ENCODE measurements around the gene ROR2. TPM values are rescaled to one million over a fixed set of nuclear protein-coding genes. Genes with fewer than 3 reads are reported as not detected.

ROR2 gene
- total and polyA plus RNA-seq, 4 donors: 0.13 to 0.84 (median 0.52) TPM

DNA sequence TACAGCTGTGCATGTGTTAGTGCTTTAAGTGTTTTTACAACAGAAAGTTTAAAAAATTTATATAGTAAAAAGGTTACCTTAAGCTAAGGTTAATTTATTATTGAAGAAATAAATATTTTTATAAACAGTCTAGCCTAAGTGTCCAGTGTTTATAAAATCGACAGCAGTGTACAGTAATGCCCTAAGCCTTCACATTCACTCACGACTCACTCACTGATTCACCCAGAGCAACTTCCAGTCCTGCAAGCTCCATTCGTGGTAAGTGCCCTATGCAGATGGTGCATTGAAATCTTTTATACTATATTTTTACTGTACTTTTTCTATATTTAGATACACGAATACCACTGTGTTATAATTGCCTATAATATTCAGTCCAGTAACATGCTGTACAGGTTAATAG is 159.1 kb downstream of the ROR2 start:
- Histone ChIP-seq H3K27ac (ENCODE audit: low read depth in 1 of 2, low read length in 2 of 2) (no peak overlapping the region), H3K9me3 (ENCODE audit: control insufficient read depth in 4 of 4, low read length in 3 of 4) (no peaks in the 10 kb centered on the region), H3K4me1 (ENCODE audit: control insufficient read depth in 4 of 4, insufficient read depth in 4 of 4, low read length in 3 of 4) (no peaks in the 10 kb centered on the region), H3K27me3 (ENCODE audit: control insufficient read depth in 4 of 4, insufficient read depth in 4 of 4, low read length in 3 of 4) (no peaks in the 10 kb centered on the region), H3K36me3 (ENCODE audit: control insufficient read depth in 4 of 4, insufficient read depth in 3 of 4, low read depth in 1 of 4, low read length in 3 of 4) (no peaks in the 10 kb centered on the region), H3K9ac (ENCODE audit: low read depth in 1 of 2, low read length in 2 of 2) (no peak overlapping the region), H3K4me3 (ENCODE audit: low read depth in 1 of 3, low read length in 3 of 3) (no peak overlapping the region)
- DNase-seq (ENCODE audit: low spot score): no peak
- TF ChIP-seq NR2F2 (IDR thresholded peaks at IDR 0.05) (no peak), YY1 (IDR thresholded peaks at IDR 0.05) (no peak), FOXA2 (IDR thresholded peaks at IDR 0.05) (no peak), GABPA (IDR thresholded peaks at IDR 0.05 in 1 of 2, conservative IDR thresholded peaks at IDR 0.05 in 1 of 2) (no peak), EGR1 (IDR thresholded peaks at IDR 0.05; ENCODE audit: low read depth in 2 of 2) (no peak)
- TF ChIP-seq, protein P1, sequence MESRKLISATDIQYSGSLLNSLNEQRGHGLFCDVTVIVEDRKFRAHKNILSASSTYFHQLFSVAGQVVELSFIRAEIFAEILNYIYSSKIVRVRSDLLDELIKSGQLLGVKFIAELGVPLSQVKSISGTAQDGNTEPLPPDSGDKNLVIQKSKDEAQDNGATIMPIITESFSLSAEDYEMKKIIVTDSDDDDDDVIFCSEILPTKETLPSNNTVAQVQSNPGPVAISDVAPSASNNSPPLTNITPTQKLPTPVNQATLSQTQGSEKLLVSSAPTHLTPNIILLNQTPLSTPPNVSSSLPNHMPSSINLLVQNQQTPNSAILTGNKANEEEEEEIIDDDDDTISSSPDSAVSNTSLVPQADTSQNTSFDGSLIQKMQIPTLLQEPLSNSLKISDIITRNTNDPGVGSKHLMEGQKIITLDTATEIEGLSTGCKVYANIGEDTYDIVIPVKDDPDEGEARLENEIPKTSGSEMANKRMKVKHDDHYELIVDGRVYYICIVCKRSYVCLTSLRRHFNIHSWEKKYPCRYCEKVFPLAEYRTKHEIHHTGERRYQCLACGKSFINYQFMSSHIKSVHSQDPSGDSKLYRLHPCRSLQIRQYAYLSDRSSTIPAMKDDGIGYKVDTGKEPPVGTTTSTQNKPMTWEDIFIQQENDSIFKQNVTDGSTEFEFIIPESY (IDR thresholded peaks at IDR 0.05): no peak
- TF ChIP-seq, protein P2, sequence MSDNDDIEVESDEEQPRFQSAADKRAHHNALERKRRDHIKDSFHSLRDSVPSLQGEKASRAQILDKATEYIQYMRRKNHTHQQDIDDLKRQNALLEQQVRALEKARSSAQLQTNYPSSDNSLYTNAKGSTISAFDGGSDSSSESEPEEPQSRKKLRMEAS (IDR thresholded peaks at IDR 0.05): no peak
- TF ChIP-seq, protein P3, sequence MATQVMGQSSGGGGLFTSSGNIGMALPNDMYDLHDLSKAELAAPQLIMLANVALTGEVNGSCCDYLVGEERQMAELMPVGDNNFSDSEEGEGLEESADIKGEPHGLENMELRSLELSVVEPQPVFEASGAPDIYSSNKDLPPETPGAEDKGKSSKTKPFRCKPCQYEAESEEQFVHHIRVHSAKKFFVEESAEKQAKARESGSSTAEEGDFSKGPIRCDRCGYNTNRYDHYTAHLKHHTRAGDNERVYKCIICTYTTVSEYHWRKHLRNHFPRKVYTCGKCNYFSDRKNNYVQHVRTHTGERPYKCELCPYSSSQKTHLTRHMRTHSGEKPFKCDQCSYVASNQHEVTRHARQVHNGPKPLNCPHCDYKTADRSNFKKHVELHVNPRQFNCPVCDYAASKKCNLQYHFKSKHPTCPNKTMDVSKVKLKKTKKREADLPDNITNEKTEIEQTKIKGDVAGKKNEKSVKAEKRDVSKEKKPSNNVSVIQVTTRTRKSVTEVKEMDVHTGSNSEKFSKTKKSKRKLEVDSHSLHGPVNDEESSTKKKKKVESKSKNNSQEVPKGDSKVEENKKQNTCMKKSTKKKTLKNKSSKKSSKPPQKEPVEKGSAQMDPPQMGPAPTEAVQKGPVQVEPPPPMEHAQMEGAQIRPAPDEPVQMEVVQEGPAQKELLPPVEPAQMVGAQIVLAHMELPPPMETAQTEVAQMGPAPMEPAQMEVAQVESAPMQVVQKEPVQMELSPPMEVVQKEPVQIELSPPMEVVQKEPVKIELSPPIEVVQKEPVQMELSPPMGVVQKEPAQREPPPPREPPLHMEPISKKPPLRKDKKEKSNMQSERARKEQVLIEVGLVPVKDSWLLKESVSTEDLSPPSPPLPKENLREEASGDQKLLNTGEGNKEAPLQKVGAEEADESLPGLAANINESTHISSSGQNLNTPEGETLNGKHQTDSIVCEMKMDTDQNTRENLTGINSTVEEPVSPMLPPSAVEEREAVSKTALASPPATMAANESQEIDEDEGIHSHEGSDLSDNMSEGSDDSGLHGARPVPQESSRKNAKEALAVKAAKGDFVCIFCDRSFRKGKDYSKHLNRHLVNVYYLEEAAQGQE (IDR thresholded peaks at IDR 0.05): no peak
- 66% methylated on average over 4 of the region's 4 CpGs for WGBS

DNA sequence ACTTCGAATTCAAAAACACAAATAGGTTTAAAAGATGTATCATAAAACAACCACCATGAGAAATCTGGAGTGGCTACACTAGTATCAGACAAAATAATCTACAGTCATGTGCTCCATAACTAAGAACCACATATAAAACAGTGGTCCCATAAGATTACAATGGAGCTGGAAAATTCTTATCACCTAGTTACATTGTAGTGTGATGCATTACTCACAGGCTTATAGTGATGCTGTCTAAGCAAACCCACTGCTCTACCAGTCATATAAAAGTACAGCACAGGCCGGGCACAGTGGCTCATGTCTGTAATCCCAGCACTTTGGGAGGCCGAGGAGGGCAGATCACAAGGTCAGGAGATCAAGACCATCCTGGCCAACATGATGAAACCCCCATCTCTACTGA is 160.1 kb downstream of the ROR2 start:
- TF ChIP-seq SP1 (IDR thresholded peaks at IDR 0.05) (no peak), FOXA1 (IDR thresholded peaks at IDR 0.05) (no peak), YY1 (IDR thresholded peaks at IDR 0.05) (no peak), RXRA (IDR thresholded peaks at IDR 0.05) (no peak)
- H3K4me3 ChIP-seq (ENCODE audit: low read depth in 1 of 3, low read length in 3 of 3): no peak overlapping the region
- no peaks in the 10 kb centered on the region for H3K36me3 ChIP-seq (ENCODE audit: control insufficient read depth in 4 of 4, insufficient read depth in 3 of 4, low read depth in 1 of 4, low read length in 3 of 4)
- no peaks in the 10 kb centered on the region for H3K4me1 ChIP-seq (ENCODE audit: control insufficient read depth in 4 of 4, insufficient read depth in 4 of 4, low read length in 3 of 4)
- no peak for DNase-seq (ENCODE audit: low spot score)
- H3K27ac ChIP-seq (ENCODE audit: low read depth in 1 of 2, low read length in 2 of 2): no peak overlapping the region
- H3K27me3 ChIP-seq (ENCODE audit: control insufficient read depth in 4 of 4, insufficient read depth in 4 of 4, low read length in 3 of 4): peaks cover 0 to 3% (median 0%) of the 10 kb centered on the region in 4 donors
- H3K9me3 ChIP-seq (ENCODE audit: control insufficient read depth in 4 of 4, low read length in 3 of 4): no peaks in the 10 kb centered on the region
- no peak overlapping the region for H3K9ac ChIP-seq (ENCODE audit: low read depth in 1 of 2, low read length in 2 of 2)
- 79% methylated on average over 3 of the region's 3 CpGs for WGBS

DNA sequence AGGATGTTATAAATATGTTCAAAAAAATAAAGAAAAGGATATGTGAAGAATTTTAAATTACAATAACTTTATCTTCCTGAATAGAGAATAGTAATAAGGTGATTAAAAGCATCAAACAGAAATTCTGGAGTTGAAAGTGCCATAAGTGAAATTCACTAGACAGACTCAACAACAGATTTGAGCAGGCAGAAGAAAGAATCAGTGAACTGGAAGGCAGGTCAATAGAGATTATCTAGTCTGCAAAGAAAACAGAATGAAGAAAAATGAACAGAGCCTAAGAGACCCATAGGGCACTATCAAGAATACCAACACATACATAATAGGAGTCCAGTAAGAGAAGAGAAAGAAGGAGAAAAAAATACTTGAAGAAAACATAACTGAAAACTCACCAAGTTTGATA is 162.1 kb downstream of the ROR2 start:
- Histone ChIP-seq H3K27ac (ENCODE audit: low read depth in 1 of 2, low read length in 2 of 2) (no peak overlapping the region), H3K9me3 (ENCODE audit: control insufficient read depth in 4 of 4, low read length in 3 of 4) (peaks cover 0 to under 1% (median 0%) of the 10 kb centered on the region in 4 donors), H3K4me1 (ENCODE audit: control insufficient read depth in 4 of 4, insufficient read depth in 4 of 4, low read length in 3 of 4) (no peaks in the 10 kb centered on the region), H3K9ac (ENCODE audit: low read depth in 1 of 2, low read length in 2 of 2) (no peak overlapping the region), H3K4me3 (ENCODE audit: low read depth in 1 of 3, low read length in 3 of 3) (no peak overlapping the region), H3K36me3 (ENCODE audit: control insufficient read depth in 4 of 4, insufficient read depth in 3 of 4, low read depth in 1 of 4, low read length in 3 of 4) (no peaks in the 10 kb centered on the region), H3K27me3 (ENCODE audit: control insufficient read depth in 4 of 4, insufficient read depth in 4 of 4, low read length in 3 of 4) (peaks cover 0 to 4% (median 0%) of the 10 kb centered on the region in 4 donors)
- DNase-seq (ENCODE audit: low spot score): no peak
- TF ChIP-seq, protein P4, sequence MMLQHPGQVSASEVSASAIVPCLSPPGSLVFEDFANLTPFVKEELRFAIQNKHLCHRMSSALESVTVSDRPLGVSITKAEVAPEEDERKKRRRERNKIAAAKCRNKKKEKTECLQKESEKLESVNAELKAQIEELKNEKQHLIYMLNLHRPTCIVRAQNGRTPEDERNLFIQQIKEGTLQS (IDR thresholded peaks at IDR 0.05): no peak
- TF ChIP-seq, protein P2 (IDR thresholded peaks at IDR 0.05): no peak
- TF ChIP-seq EGR1 (IDR thresholded peaks at IDR 0.05; ENCODE audit: low read depth in 2 of 2): no peak
- no peak for TF ChIP-seq RAD21 (IDR thresholded peaks at IDR 0.05)
- TF ChIP-seq, protein P3 (IDR thresholded peaks at IDR 0.05): no peak
- no peak for TF ChIP-seq HNF4A (conservative IDR thresholded peaks at IDR 0.05)
- no peak for TF ChIP-seq JUND (IDR thresholded peaks at IDR 0.05)
- TF ChIP-seq, protein P5, sequence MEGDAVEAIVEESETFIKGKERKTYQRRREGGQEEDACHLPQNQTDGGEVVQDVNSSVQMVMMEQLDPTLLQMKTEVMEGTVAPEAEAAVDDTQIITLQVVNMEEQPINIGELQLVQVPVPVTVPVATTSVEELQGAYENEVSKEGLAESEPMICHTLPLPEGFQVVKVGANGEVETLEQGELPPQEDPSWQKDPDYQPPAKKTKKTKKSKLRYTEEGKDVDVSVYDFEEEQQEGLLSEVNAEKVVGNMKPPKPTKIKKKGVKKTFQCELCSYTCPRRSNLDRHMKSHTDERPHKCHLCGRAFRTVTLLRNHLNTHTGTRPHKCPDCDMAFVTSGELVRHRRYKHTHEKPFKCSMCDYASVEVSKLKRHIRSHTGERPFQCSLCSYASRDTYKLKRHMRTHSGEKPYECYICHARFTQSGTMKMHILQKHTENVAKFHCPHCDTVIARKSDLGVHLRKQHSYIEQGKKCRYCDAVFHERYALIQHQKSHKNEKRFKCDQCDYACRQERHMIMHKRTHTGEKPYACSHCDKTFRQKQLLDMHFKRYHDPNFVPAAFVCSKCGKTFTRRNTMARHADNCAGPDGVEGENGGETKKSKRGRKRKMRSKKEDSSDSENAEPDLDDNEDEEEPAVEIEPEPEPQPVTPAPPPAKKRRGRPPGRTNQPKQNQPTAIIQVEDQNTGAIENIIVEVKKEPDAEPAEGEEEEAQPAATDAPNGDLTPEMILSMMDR (IDR thresholded peaks at IDR 0.05; ENCODE audit: low read depth, low read length, missing input control): no peak
- no peak for TF ChIP-seq HNF4G (IDR thresholded peaks at IDR 0.05)

Measured in liver (tissue), 9 donors.